MM.1S (cell line): ENCODE measurements around the gene IQGAP2.
"Not testable (repeated sequence)": the region's sequence is repeated elsewhere in the genome, so short reads cannot be mapped to it uniquely, and the experiment has no call there.

Experiments
- EZH2 ChIP-seq: fragments of 300-600 bp; sonication (generic); optimal IDR thresholded peaks from 2 replicates; pipeline ENCODE3; 2017; ENCODE audit warnings: low read depth, mild to moderate bottlenecking, antibody characterized with exemption, low read length, mixed read lengths
- TF ChIP-seq, protein P1 (sequence below): fragments of 300-600 bp; sonication (generic); IDR thresholded peaks from 2 replicates; pipeline ENCODE4 v1.5.1; 2016; ENCODE audit warnings: antibody characterized with exemption, low read length, mixed read lengths

DNA sequence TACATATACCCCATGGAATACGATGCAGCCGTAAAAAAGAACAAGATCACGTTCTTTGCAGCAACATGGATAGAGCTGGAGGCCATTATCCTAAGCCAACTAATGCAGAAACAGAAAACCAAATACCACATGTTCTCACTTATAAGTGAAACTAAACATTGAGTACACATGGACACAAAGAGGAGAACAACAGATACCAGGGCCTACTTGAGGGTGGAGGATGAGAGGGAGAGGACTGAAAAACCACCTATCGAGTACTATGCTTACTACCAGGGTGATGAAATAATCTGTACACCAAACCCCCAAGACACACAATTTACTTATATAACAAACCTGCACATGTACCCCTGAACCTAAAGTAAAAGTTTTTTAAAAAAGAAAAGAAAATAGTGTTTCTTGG, 338.4 kb downstream of the IQGAP2 start:
- TF ChIP-seq, protein P1, sequence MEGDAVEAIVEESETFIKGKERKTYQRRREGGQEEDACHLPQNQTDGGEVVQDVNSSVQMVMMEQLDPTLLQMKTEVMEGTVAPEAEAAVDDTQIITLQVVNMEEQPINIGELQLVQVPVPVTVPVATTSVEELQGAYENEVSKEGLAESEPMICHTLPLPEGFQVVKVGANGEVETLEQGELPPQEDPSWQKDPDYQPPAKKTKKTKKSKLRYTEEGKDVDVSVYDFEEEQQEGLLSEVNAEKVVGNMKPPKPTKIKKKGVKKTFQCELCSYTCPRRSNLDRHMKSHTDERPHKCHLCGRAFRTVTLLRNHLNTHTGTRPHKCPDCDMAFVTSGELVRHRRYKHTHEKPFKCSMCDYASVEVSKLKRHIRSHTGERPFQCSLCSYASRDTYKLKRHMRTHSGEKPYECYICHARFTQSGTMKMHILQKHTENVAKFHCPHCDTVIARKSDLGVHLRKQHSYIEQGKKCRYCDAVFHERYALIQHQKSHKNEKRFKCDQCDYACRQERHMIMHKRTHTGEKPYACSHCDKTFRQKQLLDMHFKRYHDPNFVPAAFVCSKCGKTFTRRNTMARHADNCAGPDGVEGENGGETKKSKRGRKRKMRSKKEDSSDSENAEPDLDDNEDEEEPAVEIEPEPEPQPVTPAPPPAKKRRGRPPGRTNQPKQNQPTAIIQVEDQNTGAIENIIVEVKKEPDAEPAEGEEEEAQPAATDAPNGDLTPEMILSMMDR: not testable (repeated sequence)
- not testable (repeated sequence) for TF ChIP-seq EZH2
